Stimulated activated naive CD8-positive, alpha-beta T cell treated with anti-CD3 and anti-CD28 coated beads, Interleukin-15, Interleukin-2, amounts not matched to agents 100 U/mL and 50 U/mL, for 24 hours (primary cell): ENCODE results near the gene TMEM244.
"Not testable (repeated sequence)": the region's sequence is repeated elsewhere in the genome, so short reads cannot be mapped to it uniquely, and the experiment has no call there.

ENCODE experiments used
- ATAC-seq: fragments of 150-1000 bp; cut with Tn5 transposase; one replicate; pipeline ENCODE4 v1.10.0; 2021
- DNase-seq: peaks from one replicate; pipeline ENCODE4 v3.0.0; 2021

TMEM244 gene

DNA sequence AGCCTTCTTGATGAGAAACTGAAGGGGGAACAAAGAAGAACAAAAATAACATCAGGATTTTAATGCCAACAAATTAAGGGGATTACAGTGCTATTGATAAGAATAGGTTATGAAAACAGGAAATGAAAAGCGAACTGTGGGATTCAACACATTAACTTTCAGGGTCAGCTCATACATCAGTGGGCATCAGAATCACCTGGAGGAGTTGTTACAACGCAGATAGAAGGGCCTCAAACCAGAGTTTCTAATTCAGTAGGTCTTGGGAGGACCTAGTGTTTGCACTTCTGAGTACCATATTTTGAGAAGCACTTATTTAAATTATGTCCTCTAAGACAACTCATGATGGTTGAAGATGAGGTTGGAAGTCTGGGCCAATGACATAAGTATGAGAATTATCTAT, 5.6 kb upstream of the TMEM244 start:
- no peak for ATAC-seq
- DNase-seq, result no peak

GRCh38 chr6:129866256-129866655, 5.1 kb upstream of the TMEM244 start:
- no peak for ATAC-seq
- DNase-seq, result no peak

DNA sequence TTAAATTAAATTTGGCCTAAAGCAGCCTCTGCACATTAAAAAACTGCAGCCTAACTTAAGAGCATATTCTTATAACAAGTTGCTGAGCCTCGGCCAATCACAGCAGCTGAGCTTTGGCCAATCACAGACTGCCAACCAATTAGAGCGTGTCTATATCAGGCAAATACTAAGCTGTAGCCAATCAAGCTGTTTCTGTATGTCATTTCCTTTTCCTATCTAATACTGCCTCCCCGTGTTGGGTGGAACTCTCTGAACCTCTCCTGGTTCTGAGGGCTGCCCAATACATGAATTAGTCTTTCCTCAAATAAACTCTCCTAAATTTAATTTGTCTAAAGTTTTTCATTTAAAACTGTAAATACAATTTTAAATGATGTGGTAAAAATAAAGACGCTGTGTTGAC, 3.9 kb upstream of the TMEM244 start:
- DNase-seq, result no peak
- no peak for ATAC-seq

GRCh38 chr6:129863664-129864063, 2.5 kb upstream of the TMEM244 start:
- DNase-seq, result no peak

DNA sequence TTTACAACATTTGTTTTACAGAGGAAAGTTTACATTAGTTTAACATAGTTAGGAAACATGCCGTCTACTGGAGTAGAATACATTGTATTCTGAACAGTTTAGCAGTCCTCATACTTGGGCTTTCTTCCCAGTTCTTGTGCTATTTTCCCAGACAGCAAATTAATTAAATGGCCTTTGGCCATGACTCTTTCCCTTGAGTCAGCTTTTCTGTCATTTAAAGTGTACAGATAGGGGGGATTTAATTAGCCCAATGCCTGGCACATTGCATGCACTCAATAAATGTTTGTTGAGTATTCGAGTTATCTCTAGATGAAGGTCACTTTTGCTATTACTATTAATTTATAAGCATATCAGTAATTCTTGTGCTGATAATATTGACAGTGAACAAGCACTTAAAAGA, 1.6 kb downstream of the TMEM244 start:
- no peak for ATAC-seq

More at GRCh38 chr6:129863664-129864063, 2.5 kb upstream of the TMEM244 start:
- no peak for ATAC-seq

DNA sequence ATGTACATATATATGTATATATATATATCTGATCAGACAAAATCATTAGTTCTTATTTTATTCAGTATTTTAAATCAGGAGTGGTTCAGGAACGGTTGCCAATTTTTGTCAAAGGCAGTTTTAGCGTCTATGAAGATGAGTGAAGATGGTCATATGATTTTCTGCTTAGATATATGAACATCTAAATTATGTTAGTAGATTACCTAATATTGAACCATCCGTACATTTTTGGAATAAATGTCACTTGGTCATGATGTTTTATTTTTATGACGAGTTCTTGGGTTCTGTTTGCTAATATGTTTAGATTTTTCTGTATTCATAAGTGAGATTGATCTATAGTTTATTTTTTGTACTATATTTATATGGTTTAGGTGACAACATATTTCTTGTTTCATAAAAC, 3.3 kb downstream of the TMEM244 start:
- DNase-seq, result no peak
- ATAC-seq, result no peak

More for the DNA sequence above, 1.6 kb downstream of the TMEM244 start:
- DNase-seq, result no peak

DNA sequence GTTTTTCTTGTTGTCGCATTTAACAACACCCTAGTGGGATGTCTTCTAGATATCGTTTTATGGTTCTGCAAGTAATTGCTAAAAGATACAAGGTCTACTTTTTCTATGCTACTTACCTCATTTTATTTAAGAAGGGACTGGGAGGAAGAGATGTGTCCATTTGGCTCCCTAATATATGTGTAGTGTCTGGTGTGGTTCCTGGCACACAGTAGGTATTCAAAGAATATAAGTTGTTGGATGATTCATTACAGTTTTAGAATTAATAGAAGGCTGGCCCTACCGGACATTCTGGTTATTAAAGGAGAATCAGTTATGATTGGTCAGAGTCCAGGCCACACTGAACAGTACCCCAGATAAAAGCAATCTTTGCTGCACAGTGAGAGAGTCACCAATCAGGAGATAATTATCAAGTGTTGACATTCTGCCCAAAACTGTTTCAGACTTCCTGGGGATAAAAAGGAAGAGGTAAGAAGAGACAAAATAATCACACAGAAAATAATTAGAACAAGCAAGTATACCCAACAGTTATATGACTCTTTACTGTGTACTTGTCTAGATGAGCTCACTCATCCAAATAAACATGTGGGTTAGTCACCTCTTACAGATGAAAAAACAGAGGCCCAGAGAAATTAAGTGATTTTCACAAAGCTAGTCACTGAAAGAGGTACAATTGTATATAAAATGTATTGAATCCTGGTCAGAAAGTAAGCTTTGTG, 7.0 kb downstream of the TMEM244 start:
- no peak for DNase-seq
- ATAC-seq, result no peak

GRCh38 chr6:129852257-129852858, 8.8 kb downstream of the TMEM244 start:
- no peak for ATAC-seq
- DNase-seq, result no peak

DNA sequence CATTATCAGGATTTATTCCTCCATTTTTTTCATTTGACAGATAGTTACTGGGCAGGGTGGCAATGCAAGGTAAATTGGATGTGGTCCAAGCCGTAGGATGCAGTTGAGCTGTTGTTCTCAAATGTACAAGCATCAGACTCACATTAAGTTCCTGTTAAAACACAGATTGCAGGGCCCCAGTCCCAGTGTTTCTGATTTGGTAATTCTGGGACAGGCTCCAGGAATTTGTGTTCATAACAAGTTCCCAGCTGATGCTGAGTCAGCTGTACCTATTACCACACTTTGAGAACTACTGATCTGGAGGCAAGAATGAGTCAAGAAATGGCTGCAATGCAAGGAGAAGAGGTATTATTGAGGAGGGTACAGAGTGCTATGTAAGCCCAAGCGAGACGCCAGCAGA, 11.7 kb downstream of the TMEM244 start:
- no peak for DNase-seq
- no peak for ATAC-seq

GRCh38 chr6:129846761-129847160, 14.4 kb downstream of the TMEM244 start:
- ATAC-seq (no peak), DNase-seq (no peak)

DNA sequence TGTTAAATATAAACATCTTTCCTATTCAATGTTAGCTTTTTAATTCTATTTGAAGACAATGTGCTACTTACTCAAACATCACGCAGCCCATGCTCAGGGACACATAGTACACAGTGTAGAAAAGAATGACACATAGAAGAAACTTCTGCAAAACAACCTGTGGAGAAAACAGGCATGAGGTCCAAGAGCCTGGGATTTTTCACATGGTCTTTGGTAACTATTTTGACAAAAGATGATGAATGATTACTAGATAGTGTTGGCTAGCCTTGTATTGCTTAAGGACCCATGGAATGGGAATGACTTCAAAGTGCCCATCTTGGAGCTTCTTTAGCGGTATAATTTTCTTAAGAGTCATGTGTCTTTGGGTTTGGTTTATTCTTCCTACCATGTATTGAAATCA, 15.4 kb downstream of the TMEM244 start:
- no peak for ATAC-seq
- no peak for DNase-seq

DNA sequence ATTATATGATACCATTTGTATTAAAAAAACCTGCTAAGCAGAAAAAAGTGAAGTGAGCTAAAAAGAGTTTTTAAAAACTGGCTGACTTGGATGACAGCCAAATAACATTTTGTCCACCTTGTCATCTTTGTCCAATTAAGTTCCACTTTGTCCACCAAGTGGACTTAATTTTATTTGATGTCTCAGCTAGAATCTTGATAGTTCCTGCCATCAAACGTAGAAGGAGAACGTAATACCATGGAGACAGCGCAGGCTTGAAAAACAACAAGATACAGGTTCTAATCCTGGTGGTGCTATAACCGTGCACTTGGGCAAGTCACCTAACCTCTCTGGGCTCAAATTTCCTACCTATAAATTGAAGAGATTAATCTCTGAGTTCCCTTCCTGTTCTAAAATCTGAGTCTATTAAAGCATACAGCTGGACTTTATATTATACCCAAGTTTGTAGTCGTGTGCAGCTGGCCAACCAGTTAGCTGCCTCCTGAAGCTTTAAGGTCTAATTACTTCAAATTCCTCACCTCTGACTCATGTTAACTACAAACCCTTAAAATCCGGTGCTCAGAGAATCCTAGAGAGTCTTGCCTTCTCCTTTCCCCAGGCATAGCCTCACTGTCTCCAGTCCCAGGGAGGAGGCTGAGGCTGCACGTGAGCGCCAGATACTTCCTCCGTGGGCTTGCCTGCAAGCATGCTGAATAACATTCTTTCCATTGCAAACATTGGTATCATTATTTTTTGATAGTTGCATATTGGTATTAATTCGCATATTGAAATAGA, 16.8 kb downstream of the TMEM244 start:
- ATAC-seq, result no peak
- DNase-seq, result no peak

DNA sequence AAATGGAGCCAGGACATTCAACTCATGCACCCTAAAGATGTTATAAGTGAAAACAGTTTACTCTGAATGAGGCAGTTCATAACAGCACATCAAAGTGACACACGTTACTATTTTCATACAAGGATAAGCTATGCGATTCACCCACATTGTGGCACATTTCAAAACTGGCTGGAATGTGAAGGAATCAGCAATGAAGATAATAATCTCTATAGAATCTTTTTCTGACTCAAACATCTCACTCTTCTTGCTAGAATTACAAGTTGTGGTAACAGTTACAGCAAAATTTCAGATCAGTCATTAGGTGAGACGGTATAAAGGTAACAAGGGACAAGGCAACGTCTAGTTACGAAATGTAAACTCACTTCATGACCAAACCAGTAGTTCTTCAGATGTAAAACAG, 17.5 kb downstream of the TMEM244 start:
- DNase-seq, result no peak
- no peak for ATAC-seq

DNA sequence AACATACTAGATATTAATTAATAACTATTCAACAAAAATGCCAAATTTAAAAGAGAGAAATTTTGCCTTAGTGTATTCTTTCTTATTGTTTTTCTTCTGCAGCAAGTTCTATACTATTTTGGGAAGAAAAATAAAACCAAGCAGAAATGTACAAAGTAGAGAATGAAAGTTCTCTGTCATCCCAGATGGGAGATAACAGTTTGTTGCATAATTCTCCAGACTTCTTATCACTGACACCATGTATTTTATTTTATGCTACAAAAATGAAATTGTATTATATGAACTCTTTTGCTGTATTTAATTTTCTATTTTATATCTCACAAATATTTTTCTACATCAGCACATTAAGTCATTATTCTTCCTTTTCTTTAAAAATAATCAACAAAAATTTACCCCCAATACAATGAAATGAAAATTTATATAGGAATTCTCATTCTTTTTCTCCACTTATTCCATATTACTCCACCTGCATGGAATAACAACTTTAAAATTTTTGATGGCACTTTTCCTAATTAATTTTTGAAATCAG, 18.2 kb downstream of the TMEM244 start:
- DNase-seq, result no peak
- no peak for ATAC-seq

DNA sequence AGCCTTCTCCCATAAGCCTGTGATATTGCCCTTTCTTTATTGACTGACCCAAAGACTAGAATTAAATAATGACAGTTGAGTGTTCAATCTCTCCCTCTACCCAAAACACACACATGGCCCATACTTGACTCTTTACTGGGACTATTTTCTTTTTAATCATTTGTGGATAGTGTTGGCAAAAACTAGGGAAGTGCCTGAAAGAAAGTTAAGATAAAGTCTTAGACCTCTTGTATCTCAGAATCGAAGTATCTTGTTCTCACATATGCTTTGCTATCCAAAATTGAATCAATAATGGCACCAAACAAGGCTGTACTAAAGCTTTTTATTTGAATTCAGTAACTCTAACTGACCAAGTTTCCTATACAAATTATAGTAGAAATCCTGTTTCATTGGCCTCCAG, 19.0 kb downstream of the TMEM244 start:
- ATAC-seq (no peak), DNase-seq (no peak)

GRCh38 chr6:129839562-129839961, 21.6 kb downstream of the TMEM244 start:
- DNase-seq, ATAC-seq: not testable (repeated sequence)

DNA sequence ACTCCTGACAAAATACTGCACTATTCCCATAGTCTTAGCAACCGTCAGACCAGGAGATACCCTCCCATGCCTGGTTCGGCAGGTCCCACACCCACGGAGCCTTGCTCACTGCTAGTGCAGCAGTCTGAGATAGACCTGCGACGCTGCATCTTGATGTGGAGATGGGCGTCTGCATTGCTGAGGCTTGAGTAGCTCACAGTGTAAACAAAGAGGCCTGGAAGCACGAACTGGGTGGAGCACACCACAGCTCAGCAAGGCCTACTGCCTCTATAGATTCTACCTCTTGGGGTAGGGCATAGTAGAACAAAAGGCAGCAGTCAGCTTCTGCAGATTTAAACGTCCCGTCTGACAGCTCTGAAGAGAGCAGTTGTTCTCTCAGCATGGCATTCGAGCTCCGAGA, 25.4 kb downstream of the TMEM244 start:
- DNase-seq (no peak), ATAC-seq (no peak)

DNA sequence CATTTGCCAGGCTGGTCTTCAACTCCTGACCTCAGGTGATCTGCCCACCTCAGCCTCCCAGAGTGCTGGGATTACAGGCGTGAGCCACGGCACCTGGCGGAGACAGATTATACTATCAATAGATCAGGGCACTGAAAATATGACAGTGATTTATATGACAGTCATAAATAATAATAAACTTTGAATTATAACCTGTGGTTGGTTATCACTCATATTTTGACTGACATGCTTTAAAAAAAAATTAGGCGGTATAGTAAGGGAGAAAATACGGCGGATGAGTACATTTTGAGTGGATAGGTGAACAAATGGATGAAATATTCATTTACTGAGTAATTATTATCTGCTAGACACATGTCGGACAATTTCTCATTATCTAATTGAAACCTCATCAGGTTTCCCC, 28.8 kb downstream of the TMEM244 start:
- DNase-seq, result no peak
- ATAC-seq, result no peak

DNA sequence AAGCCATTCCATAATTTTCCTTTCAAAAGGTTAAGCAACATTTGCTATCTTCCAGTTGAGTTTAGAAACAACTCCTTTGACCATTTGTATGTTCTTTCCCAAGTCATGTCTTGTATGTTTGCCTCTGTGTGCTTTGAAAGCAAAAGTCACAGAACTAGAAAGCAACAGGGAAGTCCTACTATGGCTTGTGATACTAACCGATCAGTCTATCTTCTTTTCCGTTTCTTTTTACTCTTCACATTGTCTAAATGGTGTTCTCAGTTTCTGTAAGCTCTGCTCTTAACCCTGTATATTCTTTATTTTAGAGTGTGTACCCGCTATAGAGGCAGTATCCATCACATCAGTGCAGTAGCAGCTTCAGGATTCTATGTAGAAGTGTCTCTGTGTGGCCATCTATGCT, 32.9 kb downstream of the TMEM244 start:
- DNase-seq (no peak), ATAC-seq (no peak)

DNA sequence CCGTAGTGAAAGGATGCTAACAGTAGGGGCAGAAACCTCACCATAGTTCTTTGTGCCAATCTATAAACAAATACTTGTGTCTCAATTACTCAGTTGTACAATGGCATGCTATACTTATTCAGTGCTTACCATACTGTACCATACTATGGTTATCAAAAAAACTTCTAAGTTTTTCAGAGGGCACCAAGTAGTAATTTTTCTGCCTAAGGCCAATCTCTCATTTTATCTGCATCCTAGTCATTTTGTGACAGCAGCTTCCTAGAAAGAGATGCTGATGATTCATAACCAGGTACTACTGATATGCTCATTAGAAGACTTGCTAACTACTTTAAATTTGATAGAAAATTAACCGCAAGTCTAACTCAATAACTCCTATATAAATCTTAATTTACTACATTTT, 42.9 kb downstream of the TMEM244 start:
- ATAC-seq, result no peak
- DNase-seq, result no peak

GRCh38 chr6:129817821-129818220, 43.3 kb downstream of the TMEM244 start:
- ATAC-seq (no peak), DNase-seq (no peak)

DNA sequence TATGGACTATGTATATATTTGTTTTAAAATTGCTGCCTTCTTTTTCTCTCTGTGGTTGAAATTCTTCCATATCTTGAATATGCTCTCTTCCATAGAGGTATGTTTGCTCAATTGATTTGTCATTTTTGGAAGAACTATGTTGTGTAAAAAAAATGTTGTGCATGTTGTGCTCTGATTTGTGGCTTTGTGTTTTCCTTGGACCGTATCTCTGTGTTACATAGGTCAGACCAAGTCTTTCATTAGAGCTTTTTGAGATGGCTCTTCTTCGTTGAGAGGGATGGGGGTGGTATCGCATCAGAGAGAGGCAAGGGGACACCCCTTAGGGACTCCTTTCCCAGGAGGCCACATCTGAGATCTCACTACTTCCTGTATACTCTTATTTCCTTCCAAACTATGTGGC, 43.8 kb downstream of the TMEM244 start:
- ATAC-seq, result no peak
- DNase-seq, result no peak

GRCh38 chr6:129812145-129812777, 48.9 kb downstream of the TMEM244 start:
- DNase-seq, result no peak
- ATAC-seq, result no peak
